CD4-positive, alpha-beta T cell treated with Interleukin-6 at 100 ng/mL for 8 hours (primary cell): ENCODE data around the gene CYRIA.

Experiments used
- DNase-seq: peaks from one replicate; pipeline ENCODE4 v3.0.0-alpha.2; 2020; ENCODE audit warnings: mixed read lengths, low spot score

CYRIA gene

GRCh38 chr2:16665748-16666448 lies at the start of gene CYRIA:
Gene CYRIA (minus strand): TSS chr2:16665834. CDS start chr2:16588119, 77,715 bp downstream.
- DNase-seq, result peak; percentile 36

GRCh38 chr2:16713011-16713423 lies 47.4 kb upstream of the CYRIA start:
- no peak for DNase-seq

GRCh38 chr2:16709769-16710168 lies 44.1 kb upstream of the CYRIA start:
- no peak for DNase-seq

DNA sequence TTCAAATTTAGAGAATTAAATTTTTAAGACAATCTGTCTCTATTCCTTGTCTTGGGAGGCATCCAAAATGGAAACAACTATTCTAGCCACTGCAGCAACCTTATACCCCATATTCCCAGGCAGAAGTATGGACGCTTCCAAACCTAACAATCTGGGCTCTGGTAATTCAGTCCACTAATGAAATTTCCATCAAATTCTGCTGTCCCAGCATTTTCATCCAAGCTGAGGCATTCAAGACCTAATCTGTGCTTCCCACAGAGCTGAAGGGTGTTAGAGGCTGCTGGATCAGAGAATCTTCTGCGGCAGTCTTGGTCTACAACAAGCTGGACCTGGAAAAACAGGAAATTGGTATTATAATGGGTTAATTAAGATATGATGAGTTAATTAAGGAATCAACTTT lies 42.5 kb upstream of the CYRIA start:
- no peak for DNase-seq

DNA sequence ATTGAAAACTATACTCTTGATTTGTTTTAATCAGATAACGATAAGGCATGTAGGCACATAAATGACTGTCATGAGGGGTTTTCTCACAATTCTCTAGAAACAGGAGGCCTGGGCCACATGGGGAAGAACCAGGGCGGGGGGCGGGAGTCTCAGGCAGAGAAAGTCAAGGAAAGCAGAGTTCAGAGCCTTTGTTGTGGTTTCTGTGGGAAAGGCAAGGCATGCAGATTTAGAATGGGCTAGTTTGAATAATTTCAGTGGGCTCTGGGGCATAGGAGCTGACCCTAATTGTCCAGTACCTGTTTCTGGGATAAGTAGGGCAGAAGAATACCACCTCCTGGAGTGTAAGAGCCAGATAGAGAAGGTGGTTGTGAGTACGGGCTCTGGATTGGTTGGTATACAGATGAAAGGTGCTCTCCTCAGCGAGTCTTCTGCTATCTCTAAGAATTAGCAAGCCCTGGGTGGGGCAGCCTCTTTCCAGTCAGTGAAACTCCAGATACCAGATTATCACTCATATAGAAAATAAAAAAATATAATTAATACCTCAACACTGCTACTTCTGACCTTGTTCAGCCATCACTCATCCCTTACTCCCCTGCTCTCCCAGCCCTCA lies 41.5 kb upstream of the CYRIA start:
- DNase-seq, result no peak

- no peak for DNase-seq
Measured at GRCh38 chr2:16700551-16701259, 35.1 kb upstream of the CYRIA start.

- no peak for DNase-seq
Measured at GRCh38 chr2:16693854-16694253, 28.2 kb upstream of the CYRIA start.

DNA sequence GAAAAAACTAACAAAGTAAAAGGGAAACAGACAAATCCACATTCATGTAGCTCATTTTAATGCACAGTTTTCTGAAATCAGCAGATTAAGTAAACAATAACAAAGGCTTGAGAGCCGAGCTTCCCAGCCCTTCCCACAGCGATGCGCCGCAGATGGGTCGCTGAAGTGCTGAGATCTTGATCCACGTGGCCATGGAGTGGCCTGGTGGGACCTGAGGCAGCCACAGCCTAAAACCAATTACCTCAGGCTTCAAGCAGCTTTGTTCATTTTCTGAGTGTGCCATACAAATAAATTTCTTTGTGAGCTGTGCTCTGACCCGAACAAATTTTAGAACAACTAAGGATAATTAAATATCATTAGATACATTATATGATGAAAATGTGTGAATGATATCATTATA lies 25.6 kb upstream of the CYRIA start:
- DNase-seq, result no peak

- DNase-seq, result no peak
Measured at GRCh38 chr2:16687955-16688354, 22.3 kb upstream of the CYRIA start.

- DNase-seq, result no peak
Measured at GRCh38 chr2:16687222-16687621, 21.6 kb upstream of the CYRIA start.

DNA sequence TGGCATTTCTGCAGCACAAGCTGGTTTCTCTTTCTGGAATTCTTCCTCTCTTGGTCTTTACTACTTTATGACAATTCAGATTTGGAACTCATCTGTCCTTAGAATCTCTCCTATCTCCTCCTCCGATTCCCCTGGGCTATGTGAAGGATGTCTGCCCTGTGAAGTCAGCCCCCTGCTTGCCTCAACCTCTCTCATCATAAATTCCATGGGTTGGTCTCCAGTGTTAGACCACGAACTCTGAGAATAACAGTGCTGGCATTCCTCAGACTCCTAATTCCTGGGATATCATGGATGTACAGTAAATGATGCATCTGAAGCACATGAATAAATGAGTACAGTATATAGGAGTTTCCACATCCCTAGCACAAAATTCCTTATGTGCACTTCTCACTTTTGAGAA lies 21.0 kb upstream of the CYRIA start:
- no peak for DNase-seq

- DNase-seq, result no peak
Measured at GRCh38 chr2:16685340-16685715, 19.7 kb upstream of the CYRIA start.

DNA sequence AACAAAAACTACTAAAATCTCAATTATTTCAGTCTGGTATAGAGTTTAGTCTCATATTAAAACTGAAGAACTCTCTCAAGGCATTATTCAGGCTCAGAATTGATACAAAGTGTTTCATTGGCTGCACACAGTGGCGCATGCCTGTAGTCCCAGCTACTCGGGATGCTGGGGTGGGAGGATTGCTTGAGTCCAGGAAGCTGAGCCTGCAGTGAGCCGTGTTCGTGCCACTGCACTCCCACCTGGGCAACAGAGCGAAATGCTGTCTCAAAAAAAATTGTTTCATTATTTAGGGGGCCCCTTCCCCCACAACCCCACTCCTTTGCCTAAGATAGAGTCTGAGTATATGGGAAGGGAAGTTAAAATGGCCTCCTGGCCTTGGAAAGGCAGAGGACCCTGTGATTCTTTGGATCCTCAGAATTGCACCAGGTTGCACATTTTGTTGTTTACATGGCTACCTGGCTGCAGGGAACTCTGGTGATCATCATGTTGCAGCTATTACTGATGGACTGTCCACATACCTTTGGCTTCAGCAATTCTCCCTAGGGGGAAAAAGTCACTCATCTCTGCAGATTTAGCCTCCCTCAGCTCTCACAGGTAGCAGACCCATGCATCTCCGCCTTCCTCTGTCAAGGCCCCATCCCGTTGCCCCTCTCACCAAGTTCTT lies 19.2 kb upstream of the CYRIA start:
- DNase-seq, result no peak

- no peak for DNase-seq
Measured at GRCh38 chr2:16683576-16683975, 17.9 kb upstream of the CYRIA start.

- no peak for DNase-seq
Measured at GRCh38 chr2:16682431-16683118, 16.9 kb upstream of the CYRIA start.

GRCh38 chr2:16680781-16681180 lies 15.1 kb upstream of the CYRIA start:
- DNase-seq, result no peak

- DNase-seq, result no peak
Measured at GRCh38 chr2:16680304-16680703, 14.7 kb upstream of the CYRIA start.

DNA sequence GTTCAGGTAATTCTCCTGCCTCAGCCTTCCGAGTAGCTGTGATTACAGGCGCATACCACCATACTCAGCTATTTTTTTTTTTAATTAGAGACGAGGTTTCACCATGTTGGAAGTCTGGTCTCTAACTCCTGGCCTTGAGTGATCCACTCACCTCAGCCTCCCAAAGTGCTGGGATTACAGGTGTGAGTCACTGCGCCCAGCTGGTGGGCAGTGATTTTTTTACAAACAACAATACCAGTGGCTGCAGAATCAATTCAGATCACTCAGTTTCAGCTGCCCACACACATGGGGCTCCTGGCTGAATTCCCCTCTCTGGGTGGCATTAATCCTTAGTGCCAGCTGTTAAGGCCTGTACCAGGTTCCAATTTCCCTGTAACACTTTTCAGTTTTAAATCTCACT lies 13.3 kb upstream of the CYRIA start:
- no peak for DNase-seq

DNA sequence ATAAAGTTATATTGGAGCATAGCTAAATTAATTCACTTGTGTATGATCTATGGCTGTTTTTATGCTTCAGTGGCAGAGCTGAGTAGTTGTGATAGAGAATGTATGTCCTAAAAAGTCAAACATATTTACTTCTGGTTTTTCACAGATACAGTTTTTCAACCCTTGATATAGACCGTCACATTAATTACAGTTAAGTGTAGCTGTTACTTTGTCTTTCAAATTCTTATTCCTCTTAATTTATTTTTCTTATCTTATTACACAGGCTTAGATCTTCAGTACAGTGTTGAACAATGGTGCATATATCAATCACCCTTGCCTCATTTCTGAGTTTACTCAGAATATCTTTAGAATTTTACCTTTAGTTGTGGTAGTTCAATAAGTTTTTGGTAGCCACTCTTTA lies 12.2 kb upstream of the CYRIA start:
- DNase-seq, result no peak

GRCh38 chr2:16675781-16676180 lies 10.1 kb upstream of the CYRIA start:
- no peak for DNase-seq

DNA sequence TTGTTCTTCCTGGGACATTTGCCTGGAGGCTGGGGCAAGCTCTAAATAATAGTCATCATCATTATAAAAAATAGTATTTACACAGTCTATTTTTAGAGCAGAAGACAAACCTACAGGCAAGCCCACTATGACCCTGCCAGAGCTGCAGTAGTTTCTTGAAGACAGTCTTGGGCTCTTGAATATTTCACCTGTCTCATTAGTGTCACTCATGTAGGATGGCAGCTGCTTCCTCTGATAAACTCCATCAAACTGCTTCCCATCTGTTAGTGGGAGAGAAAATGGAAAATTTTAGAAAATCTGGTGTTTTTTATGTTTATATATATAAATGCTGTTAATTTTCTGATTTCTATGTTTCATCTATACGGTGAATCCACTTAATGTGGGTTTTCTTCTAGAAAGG lies 8.5 kb upstream of the CYRIA start:
- DNase-seq, result no peak

DNA sequence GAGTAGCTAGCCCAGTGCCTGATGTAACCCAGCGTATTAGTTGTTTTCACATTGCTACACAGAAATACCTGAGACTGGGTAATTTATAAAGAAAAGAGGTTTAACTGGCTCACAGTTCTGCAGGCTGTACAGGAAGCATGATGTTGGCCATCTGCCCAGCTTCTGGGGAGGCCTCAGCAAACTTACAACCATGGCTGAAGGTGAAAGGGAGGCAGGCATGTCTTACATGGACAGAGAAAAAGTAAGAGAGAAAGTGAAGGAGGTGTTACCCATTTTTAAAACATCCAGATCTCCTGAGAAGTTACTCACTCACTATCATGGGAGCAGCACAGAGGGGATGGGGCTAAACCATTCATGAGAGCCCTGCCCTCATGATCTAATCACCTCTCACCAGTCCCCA lies 6.1 kb upstream of the CYRIA start:
- DNase-seq, result no peak
